HG02571 (cell line): Measurements from ENCODE around the gene MS4A18.

Experiments
- ATAC-seq: cut with Tn5 transposase; IDR thresholded peaks from one replicate; pipeline ENCODE4 v1.9.1; 2021; ENCODE audit warnings: mild to moderate bottlenecking, moderate library complexity; ENCODE audit not compliant: unreplicated experiment

MS4A18 gene

DNA sequence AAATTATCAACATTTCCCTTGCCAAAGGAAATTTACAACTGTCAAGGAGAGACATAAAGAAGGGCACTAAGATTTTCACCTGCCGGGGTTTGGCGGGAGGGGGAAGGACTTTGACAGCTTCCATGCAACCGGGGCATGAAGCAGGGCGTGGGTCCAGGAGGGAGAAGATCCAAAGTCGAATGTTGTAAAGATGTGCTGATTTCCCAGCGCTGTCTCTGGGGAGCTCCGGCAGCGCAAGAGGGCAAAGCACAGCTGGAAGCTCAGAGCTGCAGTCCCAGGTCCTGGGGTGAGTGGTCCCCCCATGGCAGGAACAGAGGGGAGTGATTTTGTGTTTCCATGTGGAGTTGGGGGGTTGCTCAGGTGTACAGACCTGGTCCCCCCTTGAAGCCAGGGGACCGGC, 60.6 kb downstream of the MS4A18 start, which contains the start of gene MS4A10:
TSS of gene MS4A10 (plus strand) at position 198 of the 400 bp plus-strand sequence. CDS start 5,003 bp downstream, outside the sequence.
- ATAC-seq, result no peak

DNA sequence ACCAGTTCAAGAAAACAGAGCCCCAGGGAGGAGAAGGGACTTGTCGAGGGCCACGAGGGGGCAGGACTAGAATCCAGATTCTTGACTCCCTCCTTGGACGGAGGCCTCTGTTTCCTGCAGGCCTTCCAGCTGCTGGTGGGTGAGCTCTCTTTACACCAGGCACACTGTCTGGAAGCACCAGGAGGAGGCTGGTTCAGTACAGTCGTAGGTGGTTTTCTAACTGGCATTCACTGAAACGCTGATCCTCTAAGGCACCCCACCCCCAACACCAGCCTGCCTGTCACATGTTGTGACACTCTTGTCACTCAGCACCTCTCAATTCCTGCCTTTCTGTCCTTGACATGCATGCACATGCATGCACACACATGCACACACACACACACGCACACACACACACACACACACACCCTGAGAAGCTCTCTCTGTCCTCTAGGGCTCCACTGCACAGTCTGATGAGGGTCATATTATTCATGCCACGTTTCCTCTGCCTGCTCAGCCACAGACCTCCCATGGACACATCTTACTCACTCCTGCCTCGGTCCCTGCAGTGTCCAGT, 61.4 kb downstream of the MS4A18 start:
- no peak for ATAC-seq

DNA sequence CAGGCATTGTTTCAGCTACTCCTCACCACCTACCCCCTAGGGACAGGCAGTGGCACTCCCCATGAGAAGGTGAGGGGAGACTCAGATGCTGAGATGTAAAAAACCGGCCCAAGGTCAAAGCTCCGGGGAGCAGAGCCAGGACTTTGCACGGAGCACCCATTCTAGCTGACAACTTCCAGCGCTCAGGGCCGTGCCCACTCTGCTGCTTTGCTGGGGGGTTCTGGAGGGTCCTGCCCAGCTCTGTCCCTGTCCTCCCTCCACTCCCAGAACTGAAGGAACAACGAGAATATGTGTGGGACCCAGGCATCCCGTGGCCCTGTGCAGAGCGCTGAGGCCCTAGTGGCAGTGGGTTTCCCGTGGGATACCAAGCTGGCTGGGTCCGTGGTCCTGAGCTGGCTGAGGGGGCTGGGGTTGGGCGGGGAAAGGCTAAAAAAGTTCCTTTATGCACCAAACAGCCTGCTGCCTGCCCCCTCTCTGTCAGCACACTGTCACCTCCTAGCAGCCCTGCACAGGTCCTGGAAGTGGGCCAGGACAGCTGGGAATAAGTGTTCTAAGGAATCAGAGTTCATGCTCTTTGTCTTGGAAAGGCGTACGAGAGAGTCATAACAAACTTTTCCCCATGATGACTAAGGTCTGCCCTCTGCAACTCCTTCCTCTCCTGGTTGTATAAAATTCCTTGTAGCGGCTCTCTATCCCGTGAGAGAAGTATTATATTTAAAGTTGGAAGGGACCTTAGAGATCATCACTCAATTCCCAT, 62.5 kb downstream of the MS4A18 start:
- no peak for ATAC-seq

DNA sequence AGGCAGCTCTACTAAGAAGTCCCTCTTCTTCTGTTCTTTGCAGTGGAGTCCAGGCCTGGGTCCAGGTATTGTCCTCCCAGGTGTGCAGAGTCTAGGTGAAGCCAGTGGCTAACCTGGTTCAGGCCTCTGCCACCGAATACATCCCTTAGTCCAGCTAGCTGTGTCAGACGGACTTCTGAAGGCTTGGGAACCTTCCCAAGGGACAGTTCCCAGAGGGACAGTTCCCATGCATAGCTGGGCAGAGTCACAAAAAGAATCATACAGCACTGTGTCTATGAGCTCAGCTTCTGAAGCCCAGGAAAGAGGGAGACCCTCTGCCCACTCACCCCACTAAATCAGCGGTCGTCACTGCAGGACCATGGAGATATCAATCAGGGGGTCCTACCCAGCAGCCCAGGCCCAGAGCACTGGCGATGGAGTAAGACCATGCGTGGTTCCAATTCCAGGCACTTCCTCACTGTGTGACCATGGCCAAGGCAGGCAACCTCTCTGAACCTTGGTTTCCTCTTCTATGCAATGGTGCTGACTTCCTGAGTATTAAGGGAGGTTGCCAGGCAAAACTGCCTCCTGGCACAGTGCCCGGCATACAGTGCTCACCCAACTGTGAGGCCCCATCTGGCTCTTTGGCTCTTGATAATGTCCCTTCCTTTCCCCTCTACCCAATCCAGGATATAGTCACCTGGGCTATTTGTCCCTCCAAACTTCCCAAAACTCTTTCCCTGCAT, 64.0 kb downstream of the MS4A18 start:
- no peak for ATAC-seq

DNA sequence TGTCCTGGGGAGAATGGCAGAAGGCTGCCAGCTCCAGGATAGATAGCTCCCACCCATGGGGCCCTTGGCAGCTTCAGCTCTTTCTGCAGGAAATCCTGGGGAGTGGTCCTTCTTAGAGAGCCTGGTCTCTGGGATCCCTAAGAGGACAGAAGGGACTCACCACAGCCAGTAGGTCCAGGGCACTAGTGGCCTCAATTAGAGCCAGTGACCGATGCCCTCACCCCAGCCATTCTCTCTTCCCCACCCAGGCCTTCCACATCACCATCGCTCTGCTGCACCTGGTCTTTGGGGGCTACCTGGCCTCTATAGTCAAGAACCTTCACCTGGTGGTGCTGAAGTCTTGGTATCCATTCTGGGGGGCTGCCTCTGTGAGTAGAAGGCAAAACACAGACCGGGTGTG, 66.2 kb downstream of the MS4A18 start:
- no peak for ATAC-seq

DNA sequence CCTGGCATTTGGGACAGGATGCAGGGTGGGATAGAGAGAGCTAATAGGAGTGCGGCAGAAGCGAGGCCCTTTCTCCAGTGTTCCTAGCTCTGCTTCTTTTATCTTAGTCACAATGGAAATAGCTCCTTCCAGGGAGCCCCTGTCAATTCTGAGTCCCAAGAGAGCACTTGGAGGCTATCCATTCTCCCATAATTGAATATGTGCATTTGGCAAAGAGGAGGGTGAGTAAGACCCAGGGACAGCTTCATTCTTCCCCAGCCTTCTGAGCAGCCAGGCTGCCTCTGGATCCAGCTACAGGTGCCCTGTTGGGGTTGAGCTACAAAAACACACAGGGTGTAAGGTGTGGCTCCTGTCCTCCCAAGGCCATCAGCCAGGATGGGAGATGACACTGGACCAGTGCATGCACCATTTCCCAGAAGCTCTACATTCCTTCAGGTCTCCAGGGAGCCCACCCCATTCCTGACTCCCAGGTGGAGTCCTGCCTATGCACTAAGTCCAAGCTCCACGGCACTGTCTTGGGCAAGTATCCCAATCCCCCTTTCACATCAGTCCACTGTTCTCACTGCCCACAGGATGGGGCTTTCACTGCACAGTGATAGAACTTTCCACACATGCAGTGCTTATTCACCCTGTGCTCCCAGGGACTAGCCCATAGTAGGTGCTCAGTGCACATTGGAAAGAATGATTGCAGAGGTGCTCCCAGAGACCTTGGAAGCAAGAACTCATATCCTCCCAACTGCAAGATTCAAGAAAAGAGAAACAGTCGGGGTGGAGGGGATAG, 66.8 kb downstream of the MS4A18 start:
- no peak for ATAC-seq

DNA sequence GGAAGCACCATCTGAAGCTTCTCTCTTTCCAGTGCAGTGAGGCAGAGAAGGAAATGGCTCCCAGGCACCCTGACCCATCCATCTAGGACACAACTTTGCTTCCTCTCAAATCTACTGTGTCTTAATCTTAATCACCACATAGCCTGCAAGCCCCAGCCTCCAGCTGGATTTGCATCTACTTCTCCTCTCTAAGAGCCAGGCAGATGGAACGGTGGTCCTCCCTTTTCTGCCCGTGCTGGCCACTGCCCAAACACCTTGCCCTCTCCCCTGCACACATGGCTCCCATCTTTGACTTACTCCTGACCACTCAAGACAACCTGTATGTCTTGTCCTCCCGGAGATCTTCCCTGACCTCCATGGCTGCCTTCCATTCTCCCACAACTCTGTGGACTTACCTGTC, 68.0 kb downstream of the MS4A18 start:
- ATAC-seq, result no peak
